ENCODE data around the gene ZNF282. TPM values are rescaled to one million over a fixed set of nuclear protein-coding genes. Genes with fewer than 3 reads are reported as not detected.

The ZNF282 gene
- total RNA-seq, 1 experiment from 2014 or later, result 31.4 TPM

DNA sequence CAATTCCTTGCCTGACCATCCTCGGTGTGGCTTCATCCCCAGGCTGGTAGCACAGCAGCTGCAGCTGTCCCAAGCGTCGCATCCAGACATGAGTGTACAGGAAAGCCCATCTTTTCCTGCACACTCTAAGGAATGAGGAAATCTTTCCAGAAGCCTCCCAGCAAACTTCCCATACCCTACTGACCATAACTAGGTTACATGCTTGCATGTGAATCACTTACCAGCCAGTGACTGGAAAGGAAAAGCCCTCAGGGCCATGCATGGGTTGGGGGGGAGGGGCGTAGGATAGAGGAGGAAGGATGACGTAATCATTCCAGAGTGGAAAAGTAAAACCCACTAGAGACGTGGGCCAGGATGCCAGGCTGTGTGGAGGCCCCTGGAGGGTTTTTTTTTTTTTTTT is 25.2 kb downstream of the ZNF282 start:
- Histone ChIP-seq H3K27me3 (ENCODE audit: low read length) (no peaks in the 10 kb centered on the region), H3K79me2 (ENCODE audit: low read length) (no peaks in the 10 kb centered on the region), H3K9ac (ENCODE audit: low read length) (no peak overlapping the region), H3K36me3 (ENCODE audit: low read depth, low read length) (peaks cover 29% of the 10 kb centered on the region), H3K9me3 (ENCODE audit: low read length) (no peaks in the 10 kb centered on the region), H3K27ac (ENCODE audit: low read length) (peak overlapping the region; percentile 26; the same call in 1 of the 2 replicates), H3K4me3 (ENCODE audit: low read length) (no peak overlapping the region), H3K4me1 (ENCODE audit: insufficient read depth, low read length) (0 out of 2 replicates have a peak, but pooled peaks cover 4% of the 10 kb centered on the region), H4K20me1 (ENCODE audit: low read length) (no peaks in the 10 kb centered on the region), H3F3A (ENCODE audit: low read length, unreplicated experiment) (no peaks in the 10 kb centered on the region), H2AFZ (ENCODE audit: low read length) (no peak overlapping the region), H3K9me2 (replicated peaks; ENCODE audit: low read length) (no peaks in the 10 kb centered on the region), H3K4me2 (ENCODE audit: low read length) (no peak overlapping the region)
- POLR2A ChIA-PET (ENCODE audit: unreplicated experiment), result no interaction called here
- CTCF ChIA-PET, result no interaction called here
- BruUV-seq (replicated peaks), result no TSS peak
- ATAC-seq (peak; percentile 39), DNase-seq (peak; percentile 53)
- intact Hi-C loops (cut with micrococcal nuclease), result no loop called here
- TF ChIP-seq, protein P1, sequence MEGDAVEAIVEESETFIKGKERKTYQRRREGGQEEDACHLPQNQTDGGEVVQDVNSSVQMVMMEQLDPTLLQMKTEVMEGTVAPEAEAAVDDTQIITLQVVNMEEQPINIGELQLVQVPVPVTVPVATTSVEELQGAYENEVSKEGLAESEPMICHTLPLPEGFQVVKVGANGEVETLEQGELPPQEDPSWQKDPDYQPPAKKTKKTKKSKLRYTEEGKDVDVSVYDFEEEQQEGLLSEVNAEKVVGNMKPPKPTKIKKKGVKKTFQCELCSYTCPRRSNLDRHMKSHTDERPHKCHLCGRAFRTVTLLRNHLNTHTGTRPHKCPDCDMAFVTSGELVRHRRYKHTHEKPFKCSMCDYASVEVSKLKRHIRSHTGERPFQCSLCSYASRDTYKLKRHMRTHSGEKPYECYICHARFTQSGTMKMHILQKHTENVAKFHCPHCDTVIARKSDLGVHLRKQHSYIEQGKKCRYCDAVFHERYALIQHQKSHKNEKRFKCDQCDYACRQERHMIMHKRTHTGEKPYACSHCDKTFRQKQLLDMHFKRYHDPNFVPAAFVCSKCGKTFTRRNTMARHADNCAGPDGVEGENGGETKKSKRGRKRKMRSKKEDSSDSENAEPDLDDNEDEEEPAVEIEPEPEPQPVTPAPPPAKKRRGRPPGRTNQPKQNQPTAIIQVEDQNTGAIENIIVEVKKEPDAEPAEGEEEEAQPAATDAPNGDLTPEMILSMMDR (conservative IDR thresholded peaks at IDR 0.05; ENCODE audit: low read depth, low read length), result no peak
- TF ChIP-seq EZH2phosphoT487 (IDR thresholded peaks at IDR 0.05; ENCODE audit: borderline replicate concordance, low read length) (no peak), EZH2 (IDR thresholded peaks at IDR 0.05; ENCODE audit: low read length, unreplicated experiment) (no peak)

DNA sequence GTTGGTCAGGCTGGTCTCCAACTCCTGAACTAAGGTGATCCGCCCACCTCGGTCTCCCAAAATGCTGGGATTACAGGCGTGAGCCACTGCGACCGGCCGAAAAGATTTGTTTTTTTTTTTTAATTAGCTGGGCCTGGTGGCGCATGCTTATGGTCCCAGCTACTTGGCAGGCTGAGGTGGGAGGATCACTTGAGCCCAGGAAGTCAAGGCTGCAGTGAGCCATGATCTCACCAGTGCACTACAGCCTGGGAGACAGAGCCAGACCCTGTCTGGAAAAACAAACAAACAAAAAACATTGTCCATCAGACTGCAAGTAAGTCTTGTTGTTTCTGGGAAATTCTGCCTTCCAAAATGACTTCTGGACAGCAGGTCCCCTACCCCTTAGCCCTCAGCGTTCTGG is 27.8 kb downstream of the ZNF282 start:
- Histone ChIP-seq H3K27ac (ENCODE audit: low read length) (no peak overlapping the region), H3K27me3 (ENCODE audit: low read length) (no peaks in the 10 kb centered on the region), H3K4me2 (ENCODE audit: low read length) (no peak overlapping the region), H3K9me3 (ENCODE audit: low read length) (no peaks in the 10 kb centered on the region), H3K4me3 (ENCODE audit: low read length) (no peak overlapping the region), H3K9me2 (replicated peaks; ENCODE audit: low read length) (no peaks in the 10 kb centered on the region), H2AFZ (ENCODE audit: low read length) (no peak overlapping the region), H3K36me3 (ENCODE audit: low read depth, low read length) (peaks cover 22% of the 10 kb centered on the region), H3K79me2 (ENCODE audit: low read length) (no peaks in the 10 kb centered on the region), H3K9ac (ENCODE audit: low read length) (no peak overlapping the region), H4K20me1 (ENCODE audit: low read length) (no peaks in the 10 kb centered on the region), H3K4me1 (ENCODE audit: insufficient read depth, low read length) (0 out of 2 replicates have a peak, but pooled peaks cover 4% of the 10 kb centered on the region), H3F3A (ENCODE audit: low read length, unreplicated experiment) (no peaks in the 10 kb centered on the region)
- ChIA-PET CTCF (interaction anchor here (0.6 kb wide), 1 partner anchor 518 kb away, joined by 8 read pairs; no protein-coding TSS in a partner anchor), POLR2A (ENCODE audit: unreplicated experiment) (no interaction called here)
- TF ChIP-seq EZH2phosphoT487 (IDR thresholded peaks at IDR 0.05; ENCODE audit: borderline replicate concordance, low read length) (no peak), EZH2 (IDR thresholded peaks at IDR 0.05; ENCODE audit: low read length, unreplicated experiment) (no peak)
- TF ChIP-seq, protein P1 (conservative IDR thresholded peaks at IDR 0.05; ENCODE audit: low read depth, low read length), result no peak
- DNase-seq (no peak), ATAC-seq (no peak)
- no TSS peak for BruUV-seq (replicated peaks)
- intact Hi-C loops (cut with micrococcal nuclease), result no loop called here

DNA sequence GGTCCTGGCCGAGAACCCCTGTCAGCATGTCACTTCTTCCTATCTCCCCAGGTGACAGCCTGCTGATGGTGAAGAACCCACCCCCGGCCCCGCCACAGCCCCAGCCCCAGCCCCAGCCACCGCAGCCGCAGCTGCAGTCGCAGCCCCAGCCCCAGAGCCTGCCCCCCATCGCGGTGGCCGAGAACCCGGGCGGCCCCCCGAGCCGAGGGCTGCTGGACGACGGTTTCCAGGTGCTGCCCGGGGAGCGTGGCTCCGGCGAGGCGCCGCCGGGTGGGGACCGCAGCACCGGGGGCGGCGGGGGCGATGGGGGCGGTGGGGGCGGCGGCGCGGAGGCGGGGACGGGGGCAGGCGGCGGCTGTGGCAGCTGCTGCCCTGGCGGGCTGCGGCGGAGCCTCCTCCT is 28.4 kb downstream of the ZNF282 start:
- H3K4me1 ChIP-seq (ENCODE audit: insufficient read depth, low read length), result 0 out of 2 replicates have a peak, but pooled peaks cover 4% of the 10 kb centered on the region
- H3K27me3 ChIP-seq (ENCODE audit: low read length), result no peaks in the 10 kb centered on the region
- POLR2A ChIA-PET (ENCODE audit: unreplicated experiment), result no interaction called here
- BruUV-seq (replicated peaks), result no TSS peak
- DNase-seq (no peak), ATAC-seq (no peak)
- H4K20me1 ChIP-seq (ENCODE audit: low read length), result no peaks in the 10 kb centered on the region
- H3K9me3 ChIP-seq (ENCODE audit: low read length), result no peaks in the 10 kb centered on the region
- CTCF ChIA-PET, result no interaction called here
- H3K79me2 ChIP-seq (ENCODE audit: low read length), result no peaks in the 10 kb centered on the region
- intact Hi-C loops (cut with micrococcal nuclease), result no loop called here
- H3K4me2 ChIP-seq (ENCODE audit: low read length), result no peak overlapping the region
- H2AFZ ChIP-seq (ENCODE audit: low read length), result no peak overlapping the region
- no peak for TF ChIP-seq EZH2 (IDR thresholded peaks at IDR 0.05; ENCODE audit: low read length, unreplicated experiment)
- no peak for TF ChIP-seq EZH2phosphoT487 (IDR thresholded peaks at IDR 0.05; ENCODE audit: borderline replicate concordance, low read length)
- TF ChIP-seq, protein P1 (conservative IDR thresholded peaks at IDR 0.05; ENCODE audit: low read depth, low read length), result no peak
- H3K27ac ChIP-seq (ENCODE audit: low read length), result no peak overlapping the region
- H3K4me3 ChIP-seq (ENCODE audit: low read length), result no peak overlapping the region
- H3K36me3 ChIP-seq (ENCODE audit: low read depth, low read length), result peaks cover 18% of the 10 kb centered on the region
- H3F3A ChIP-seq (ENCODE audit: low read length, unreplicated experiment), result no peaks in the 10 kb centered on the region
- H3K9me2 ChIP-seq (replicated peaks; ENCODE audit: low read length), result no peaks in the 10 kb centered on the region
- no peak overlapping the region for H3K9ac ChIP-seq (ENCODE audit: low read length)
